DMS79 (cell line): ENCODE results near the gene LPCAT2.
"Not testable (repeated sequence)": the region's sequence is repeated elsewhere in the genome, so short reads cannot be mapped to it uniquely, and the experiment has no call there.

ENCODE experiments used
- DNase-seq: peaks from one replicate; lab custom pipeline; 2025; lab: John Stamatoyannopoulos, UW

Gene LPCAT2

GRCh38 chr16:55605754-55606336, 97.0 kb downstream of the LPCAT2 start:
- DNase-seq: no peak

GRCh38 chr16:55613613-55614335, 104.9 kb downstream of the LPCAT2 start:
- no peak for DNase-seq

DNA sequence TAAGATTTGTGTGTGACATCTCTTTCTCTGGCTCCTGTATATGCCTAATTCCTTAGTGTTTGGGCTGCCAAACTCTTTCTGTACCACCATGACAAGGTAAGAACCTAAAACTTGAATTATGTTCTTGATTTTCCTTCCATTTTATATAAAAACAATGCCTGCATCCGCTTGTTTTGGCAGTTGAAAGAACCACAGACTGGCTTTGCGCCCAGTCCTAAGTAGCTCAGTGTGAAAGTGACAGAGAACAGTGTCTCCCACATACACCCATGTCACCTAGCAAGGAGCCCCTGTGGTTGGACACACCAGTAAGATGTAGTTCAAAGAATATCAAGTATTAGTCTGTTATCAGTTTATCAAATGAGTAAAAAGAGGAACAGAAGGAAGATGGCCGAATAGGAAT, 106.2 kb downstream of the LPCAT2 start:
- no peak for DNase-seq

- not testable (repeated sequence) for DNase-seq
These were observed 106.8 kb downstream of the LPCAT2 start for GRCh38 chr16:55615670-55616069.

DNA sequence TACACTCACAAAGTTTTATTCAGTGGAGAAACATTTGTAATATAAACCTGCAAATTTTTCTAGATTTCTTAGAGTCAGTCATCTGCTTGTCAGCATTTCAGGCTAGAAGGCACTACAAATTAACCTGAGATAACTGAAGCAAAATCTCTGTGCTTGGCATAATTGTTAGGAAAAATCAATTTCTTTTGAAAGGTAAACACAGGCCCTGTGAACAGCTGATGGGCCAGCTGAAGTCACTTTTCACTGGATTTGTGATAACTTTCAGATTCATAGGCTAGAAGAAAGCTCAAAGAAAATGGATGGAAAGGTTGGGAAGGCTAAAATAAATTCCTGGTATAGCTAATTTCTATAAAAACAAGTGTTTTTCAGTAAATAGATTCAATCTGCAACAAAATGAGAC, 112.9 kb downstream of the LPCAT2 start:
- DNase-seq: no peak

- DNase-seq: no peak
These were observed 113.4 kb downstream of the LPCAT2 start for GRCh38 chr16:55622272-55622671.

GRCh38 chr16:55622930-55623561, 114.2 kb downstream of the LPCAT2 start:
- no peak for DNase-seq

- DNase-seq: no peak
These were observed 114.8 kb downstream of the LPCAT2 start for GRCh38 chr16:55623640-55624039.

- no peak for DNase-seq
These were observed 115.8 kb downstream of the LPCAT2 start for GRCh38 chr16:55624696-55625095.

- no peak for DNase-seq
These were observed 117.0 kb downstream of the LPCAT2 start for GRCh38 chr16:55625843-55626242.

DNA sequence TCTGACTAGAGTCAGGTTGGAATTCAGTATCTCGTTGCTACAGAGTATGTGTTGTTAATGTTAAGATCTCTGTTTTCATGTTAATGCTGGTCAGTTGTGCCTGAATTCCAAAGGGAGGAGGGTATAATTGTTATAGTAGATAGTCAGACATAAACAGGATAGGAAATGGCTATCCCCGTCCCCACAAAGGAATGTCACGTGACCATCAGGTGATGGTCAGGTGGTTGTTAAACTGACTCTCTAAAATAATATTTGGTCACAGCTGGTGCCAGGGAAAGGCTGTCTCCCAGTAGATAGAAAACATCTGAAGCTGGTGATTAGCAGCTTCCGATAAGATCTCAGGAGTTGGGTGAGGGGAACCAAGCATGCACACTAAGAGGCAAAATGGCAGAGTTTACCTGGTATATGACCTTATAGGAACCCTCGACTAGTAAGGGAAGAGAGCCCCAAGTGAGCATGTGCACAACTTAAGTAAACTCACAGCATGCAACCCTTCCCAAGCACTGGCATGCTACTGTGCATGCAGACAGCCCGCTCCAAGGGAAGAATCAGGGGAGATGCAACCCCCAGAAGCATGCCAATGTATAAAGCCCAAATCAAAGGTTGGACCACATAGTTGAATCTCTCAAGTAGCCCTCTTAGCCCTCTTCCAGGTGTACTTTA, 119.6 kb downstream of the LPCAT2 start:
- DNase-seq: no peak

DNA sequence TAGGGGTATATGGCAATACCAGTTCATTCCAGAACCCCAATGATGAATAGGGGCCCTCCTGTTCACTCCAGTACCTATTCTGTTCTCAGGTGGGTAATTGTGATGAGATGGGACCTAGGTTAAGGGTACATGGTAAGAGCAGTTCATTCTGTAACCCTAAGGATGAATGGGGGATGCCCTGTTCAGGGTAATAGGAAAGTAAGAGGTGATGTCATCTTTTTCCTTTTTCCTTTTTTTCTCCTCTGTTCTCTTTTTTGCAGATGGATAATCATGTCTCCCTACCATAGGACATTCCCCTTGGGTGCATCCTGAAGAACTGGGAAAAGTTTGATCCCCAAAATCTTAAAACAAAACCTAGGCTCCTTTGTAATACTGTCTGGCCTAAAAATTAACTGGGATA, 121.9 kb downstream of the LPCAT2 start:
- DNase-seq: no peak

- no peak for DNase-seq
These were observed 123.4 kb downstream of the LPCAT2 start for GRCh38 chr16:55632259-55632658.

- no peak for DNase-seq
These were observed 125.3 kb downstream of the LPCAT2 start for GRCh38 chr16:55634193-55634592.
